Measurements from ENCODE around the gene GSTM3. TPM values are rescaled to one million over a fixed set of nuclear protein-coding genes. Genes with fewer than 3 reads are reported as not detected.

Gene GSTM3
- total and polyA plus RNA-seq, 2 experiments from 2014 or later, result 3.1 to 4.1 TPM

- H3K27ac ChIP-seq (ENCODE audit: low read depth), result no peak within 1 kb of the TSS
- TF ChIP-seq STAT1 (IDR thresholded peaks at IDR 0.05; ENCODE audit: unreplicated experiment) (no peak), JUNB (IDR thresholded peaks at IDR 0.05; ENCODE audit: unreplicated experiment) (no peak), ZNF331 (CRISPR knock-in tag; IDR thresholded peaks at IDR 0.05; ENCODE audit: low read depth) (no peak), EZH2phosphoT487 (IDR thresholded peaks at IDR 0.05; ENCODE audit: unreplicated experiment) (no peak)
- DNase-seq (ENCODE audit: low spot score) (no peak), ATAC-seq (no peak)
- no peaks in the 10 kb centered on the region for H3F3A ChIP-seq (replicated peaks; ENCODE audit: low read depth)
- H3K27ac Mint-ChIP-seq, result no peak within 1 kb of the TSS
- no peaks in the 10 kb centered on the region for H3K27me3 ChIP-seq (ENCODE audit: insufficient read depth)
- H3K27me3 Mint-ChIP-seq (ENCODE audit: insufficient read depth, low read depth, poor library complexity), result peaks cover 13% of the 10 kb centered on the region
- H3K4me1 Mint-ChIP-seq, result peaks cover 5% of the 10 kb centered on the region
- no peaks in the 10 kb centered on the region; the same call in 2 of the 3 replicates for H3K9me3 Mint-ChIP-seq
- no peak within 1 kb of the TSS for H3K4me3 Mint-ChIP-seq
- H3K4me2 ChIP-seq, result no peak within 1 kb of the TSS
- H4K20me1 ChIP-seq (replicated peaks; ENCODE audit: insufficient read depth), result no peaks in the 10 kb centered on the region
- no peak within 1 kb of the TSS for H3K4me3 ChIP-seq
- H3K4me1 ChIP-seq (ENCODE audit: insufficient read depth), result no peaks in the 10 kb centered on the region
- no peaks in the 10 kb centered on the region for H3K79me2 ChIP-seq (replicated peaks; ENCODE audit: insufficient read depth)
- H3K9me2 ChIP-seq (ENCODE audit: insufficient read depth), result no peaks in the 10 kb centered on the region
- no peak within 1 kb of the TSS for H2AFZ ChIP-seq
- H3K36me3 ChIP-seq (ENCODE audit: insufficient read depth), result no peaks in the 10 kb centered on the region
- H3K36me3 Mint-ChIP-seq (ENCODE audit: low read depth), result no peaks in the 10 kb centered on the region; the same call in 2 of the 3 replicates
Observed at GRCh38 chr1:109763646-109764415, 23.0 kb upstream of the GSTM3 start, which contains the start of gene EPS8L3. Gene EPS8L3 (minus strand): TSS chr1:109763923. CDS start chr1:109761749, 2,174 bp downstream.

GRCh38 chr1:109762821-109763645 lies 22.2 kb upstream of the GSTM3 start:
- H3K79me2 ChIP-seq (replicated peaks; ENCODE audit: insufficient read depth), result no peaks in the 10 kb centered on the region
- H3K4me3 Mint-ChIP-seq, result no peak overlapping the region
- H3K36me3 Mint-ChIP-seq (ENCODE audit: low read depth), result no peaks in the 10 kb centered on the region; the same call in 2 of the 3 replicates
- peaks cover 5% of the 10 kb centered on the region for H3K4me1 Mint-ChIP-seq
- H3K4me3 ChIP-seq, result no peak overlapping the region
- no peaks in the 10 kb centered on the region for H3K4me1 ChIP-seq (ENCODE audit: insufficient read depth)
- no peak overlapping the region for H2AFZ ChIP-seq
- H3K27ac ChIP-seq (ENCODE audit: low read depth), result no peak overlapping the region
- ATAC-seq (no peak), DNase-seq (ENCODE audit: low spot score) (no peak)
- H3K27ac Mint-ChIP-seq, result no peak overlapping the region
- H3K27me3 ChIP-seq (ENCODE audit: insufficient read depth), result no peaks in the 10 kb centered on the region
- no peaks in the 10 kb centered on the region for H3K9me2 ChIP-seq (ENCODE audit: insufficient read depth)
- no peaks in the 10 kb centered on the region for H4K20me1 ChIP-seq (replicated peaks; ENCODE audit: insufficient read depth)
- H3K36me3 ChIP-seq (ENCODE audit: insufficient read depth), result no peaks in the 10 kb centered on the region
- H3K9me3 Mint-ChIP-seq, result no peaks in the 10 kb centered on the region; the same call in 2 of the 3 replicates
- H3K27me3 Mint-ChIP-seq (ENCODE audit: insufficient read depth, low read depth, poor library complexity), result peaks cover 13% of the 10 kb centered on the region
- no peak overlapping the region for H3K4me2 ChIP-seq
- no peaks in the 10 kb centered on the region for H3F3A ChIP-seq (replicated peaks; ENCODE audit: low read depth)
- TF ChIP-seq ZNF462 (CRISPR knock-in tag; IDR thresholded peaks at IDR 0.05) (no peak), POLR2AphosphoS5 (IDR thresholded peaks at IDR 0.05; ENCODE audit: low read depth) (no peak), ETS1 (IDR thresholded peaks at IDR 0.05) (no peak), EZH2phosphoT487 (IDR thresholded peaks at IDR 0.05; ENCODE audit: unreplicated experiment) (no peak), STAT1 (IDR thresholded peaks at IDR 0.05; ENCODE audit: unreplicated experiment) (no peak), ZNF331 (CRISPR knock-in tag; IDR thresholded peaks at IDR 0.05; ENCODE audit: low read depth) (no peak), ZNF114 (CRISPR knock-in tag; IDR thresholded peaks at IDR 0.05) (no peak), NANOG (IDR thresholded peaks at IDR 0.05; ENCODE audit: borderline replicate concordance) (no peak)

Data from GM23338 (cell line).